GM12872 (cell line): ENCODE measurements around the gene CDKN1A.

ENCODE experiments used
- TF ChIP-seq, protein P1 (sequence below): IDR thresholded peaks from 3 replicates; pipeline ENCODE4 v1.5.1; 2011; ENCODE audit warnings: low read depth, mild to moderate bottlenecking, low read length, moderate library complexity; ENCODE audit not compliant: insufficient read depth

CDKN1A gene

DNA sequence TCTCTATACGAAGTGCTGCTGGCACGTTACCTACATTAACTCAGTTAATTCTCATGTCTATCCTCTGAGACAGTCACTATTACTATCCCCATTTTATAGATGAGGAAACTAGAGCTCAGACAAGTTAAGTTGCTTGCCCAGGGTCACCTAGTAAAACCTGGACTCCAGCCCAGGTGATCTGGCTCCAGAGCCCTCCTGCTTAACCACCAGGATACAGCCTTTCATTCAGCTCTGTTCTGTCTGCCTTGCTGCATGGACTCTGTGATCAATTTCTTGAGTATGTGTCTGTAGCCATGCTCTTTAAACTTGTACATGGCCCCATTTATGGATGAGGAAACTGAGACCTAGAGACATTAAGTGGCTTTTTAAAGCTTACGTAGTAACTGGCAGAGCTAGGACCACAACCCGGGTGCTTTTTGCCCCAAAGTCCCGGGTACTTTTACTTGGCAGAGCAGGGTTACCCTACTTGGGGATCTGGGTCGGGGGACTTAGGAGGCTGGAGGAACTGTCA lies 4.7 kb downstream of the CDKN1A start:
- TF ChIP-seq, protein P1, sequence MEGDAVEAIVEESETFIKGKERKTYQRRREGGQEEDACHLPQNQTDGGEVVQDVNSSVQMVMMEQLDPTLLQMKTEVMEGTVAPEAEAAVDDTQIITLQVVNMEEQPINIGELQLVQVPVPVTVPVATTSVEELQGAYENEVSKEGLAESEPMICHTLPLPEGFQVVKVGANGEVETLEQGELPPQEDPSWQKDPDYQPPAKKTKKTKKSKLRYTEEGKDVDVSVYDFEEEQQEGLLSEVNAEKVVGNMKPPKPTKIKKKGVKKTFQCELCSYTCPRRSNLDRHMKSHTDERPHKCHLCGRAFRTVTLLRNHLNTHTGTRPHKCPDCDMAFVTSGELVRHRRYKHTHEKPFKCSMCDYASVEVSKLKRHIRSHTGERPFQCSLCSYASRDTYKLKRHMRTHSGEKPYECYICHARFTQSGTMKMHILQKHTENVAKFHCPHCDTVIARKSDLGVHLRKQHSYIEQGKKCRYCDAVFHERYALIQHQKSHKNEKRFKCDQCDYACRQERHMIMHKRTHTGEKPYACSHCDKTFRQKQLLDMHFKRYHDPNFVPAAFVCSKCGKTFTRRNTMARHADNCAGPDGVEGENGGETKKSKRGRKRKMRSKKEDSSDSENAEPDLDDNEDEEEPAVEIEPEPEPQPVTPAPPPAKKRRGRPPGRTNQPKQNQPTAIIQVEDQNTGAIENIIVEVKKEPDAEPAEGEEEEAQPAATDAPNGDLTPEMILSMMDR = no peak

DNA sequence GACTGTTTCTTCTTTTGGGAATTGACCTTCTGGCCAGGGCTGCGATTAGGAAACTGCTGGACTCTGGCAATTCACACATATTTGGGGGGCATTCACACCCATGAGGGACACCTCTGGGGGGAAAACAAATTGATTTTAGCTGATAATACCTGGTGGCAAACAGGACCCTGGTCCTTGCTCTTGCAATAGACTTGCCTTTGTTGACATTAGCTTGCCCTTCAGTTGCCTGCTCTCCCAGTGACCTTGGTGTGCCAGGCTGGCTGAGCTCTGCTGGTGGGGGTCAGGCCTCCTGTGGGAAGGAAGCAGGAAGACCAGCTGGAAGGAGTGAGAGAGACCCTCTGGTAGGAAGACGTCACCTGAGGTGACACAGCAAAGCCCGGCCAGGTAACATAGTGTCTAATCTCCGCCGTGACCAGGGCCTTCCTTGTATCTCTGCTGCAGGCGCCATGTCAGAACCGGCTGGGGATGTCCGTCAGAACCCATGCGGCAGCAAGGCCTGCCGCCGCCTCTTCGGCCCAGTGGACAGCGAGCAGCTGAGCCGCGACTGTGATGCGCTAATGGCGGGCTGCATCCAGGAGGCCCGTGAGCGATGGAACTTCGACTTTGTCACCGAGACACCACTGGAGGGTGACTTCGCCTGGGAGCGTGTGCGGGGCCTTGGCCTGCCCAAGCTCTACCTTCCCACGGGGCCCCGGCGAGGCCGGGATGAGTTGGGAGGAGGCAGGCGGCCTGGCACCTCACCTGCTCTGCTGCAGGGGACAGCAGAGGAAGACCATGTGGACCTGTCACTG lies 5.3 kb downstream of the CDKN1A start:
- TF ChIP-seq, protein P1 = no peak

- TF ChIP-seq, protein P1 = no peak
Measured at GRCh38 chr6:36684447-36684812, 5.9 kb downstream of the CDKN1A start.

DNA sequence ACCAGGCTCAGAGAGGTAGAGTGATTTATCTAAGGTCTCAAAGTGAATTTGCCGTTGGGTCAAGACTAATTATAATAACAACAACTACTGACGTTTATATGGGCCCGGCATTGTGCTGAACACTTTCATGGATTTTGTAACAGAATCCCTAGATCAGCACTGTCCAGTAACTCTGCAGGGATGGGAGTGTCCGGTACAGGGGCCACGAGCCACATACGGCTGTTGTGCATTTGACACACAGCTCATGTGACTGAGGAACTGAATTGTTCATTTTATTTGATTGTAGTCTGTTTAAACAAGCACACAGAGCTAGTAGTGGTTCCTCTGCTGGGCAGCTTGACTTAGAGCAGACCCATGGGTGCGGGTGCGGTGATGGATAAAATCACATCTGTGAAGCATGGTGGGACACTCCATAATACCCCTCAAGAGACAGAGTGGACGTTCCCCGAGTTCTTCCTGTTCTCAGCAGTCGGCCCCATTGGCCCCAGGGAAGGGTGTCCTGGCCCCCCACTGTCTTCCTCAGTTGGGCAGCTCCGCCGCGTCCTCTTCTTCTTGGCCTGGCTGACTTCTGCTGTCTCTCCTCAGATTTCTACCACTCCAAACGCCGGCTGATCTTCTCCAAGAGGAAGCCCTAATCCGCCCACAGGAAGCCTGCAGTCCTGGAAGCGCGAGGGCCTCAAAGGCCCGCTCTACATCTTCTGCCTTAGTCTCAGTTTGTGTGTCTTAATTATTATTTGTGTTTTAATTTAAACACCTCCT lies 6.8 kb downstream of the CDKN1A start:
- TF ChIP-seq, protein P1 = no peak

- TF ChIP-seq, protein P1 = no peak
Measured at GRCh38 chr6:36685926-36686667, 7.6 kb downstream of the CDKN1A start.

DNA sequence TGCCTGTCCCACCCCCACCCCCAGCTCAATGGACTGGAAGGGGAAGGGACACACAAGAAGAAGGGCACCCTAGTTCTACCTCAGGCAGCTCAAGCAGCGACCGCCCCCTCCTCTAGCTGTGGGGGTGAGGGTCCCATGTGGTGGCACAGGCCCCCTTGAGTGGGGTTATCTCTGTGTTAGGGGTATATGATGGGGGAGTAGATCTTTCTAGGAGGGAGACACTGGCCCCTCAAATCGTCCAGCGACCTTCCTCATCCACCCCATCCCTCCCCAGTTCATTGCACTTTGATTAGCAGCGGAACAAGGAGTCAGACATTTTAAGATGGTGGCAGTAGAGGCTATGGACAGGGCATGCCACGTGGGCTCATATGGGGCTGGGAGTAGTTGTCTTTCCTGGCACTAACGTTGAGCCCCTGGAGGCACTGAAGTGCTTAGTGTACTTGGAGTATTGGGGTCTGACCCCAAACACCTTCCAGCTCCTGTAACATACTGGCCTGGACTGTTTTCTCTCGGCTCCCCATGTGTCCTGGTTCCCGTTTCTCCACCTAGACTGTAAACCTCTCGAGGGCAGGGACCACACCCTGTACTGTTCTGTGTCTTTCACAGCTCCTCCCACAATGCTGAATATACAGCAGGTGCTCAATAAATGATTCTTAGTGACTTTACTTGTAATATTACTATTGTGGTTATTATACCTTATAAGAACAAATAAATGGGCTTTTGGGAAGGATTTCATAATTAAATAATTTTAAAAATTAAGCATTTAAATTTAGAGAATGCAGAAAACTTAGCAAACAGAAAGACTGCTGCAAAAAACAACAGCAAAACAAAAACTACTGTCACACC lies 8.4 kb downstream of the CDKN1A start:
- TF ChIP-seq, protein P1 = no peak
